ENCODE data around the gene HIPK1. TPM values are rescaled to one million over a fixed set of nuclear protein-coding genes. Genes with fewer than 3 reads are reported as not detected.

The HIPK1 gene
- total RNA-seq, 2 experiments from 2014 or later = 20.4 to 52.6 TPM

- Histone ChIP-seq H3K79me2 (ENCODE audit: insufficient read depth, low read depth, low read length) (0 out of 2 replicates have a peak, but pooled peaks cover 4% of the 10 kb centered on the region), H4K20me1 (ENCODE audit: insufficient read depth, low read length) (no peaks in the 10 kb centered on the region), H3K4me1 (ENCODE audit: insufficient read depth, low read length, poor library complexity, severe bottlenecking) (peaks cover 11% of the 10 kb centered on the region), H3K9me3 (ENCODE audit: low read length) (no peaks in the 10 kb centered on the region), H3K4me3 (ENCODE audit: low read depth, low read length, poor library complexity, severe bottlenecking) (no peak overlapping the region), H3K36me3 (ENCODE audit: insufficient read depth, low read length) (peaks cover 37% of the 10 kb centered on the region), H3K9me2 (ENCODE audit: insufficient read depth, low read length) (no peaks in the 10 kb centered on the region), H3K27ac (ENCODE audit: low read depth, low read length, poor library complexity, severe bottlenecking) (no peak overlapping the region), H2AFZ (ENCODE audit: low read length) (no peak overlapping the region), H3K4me2 (ENCODE audit: low read length) (no peak overlapping the region)
- DNase-seq (ENCODE audit: low spot score) = no peak
- CTCF ChIA-PET (ENCODE audit: unreplicated experiment) = interaction anchor here (0.8 kb wide), 1 partner anchor 11 kb away, joined by 3 read pairs; no protein-coding TSS in a partner anchor
- BruUV-seq (replicated peaks) = no TSS peak
- intact Hi-C loops (cut with micrococcal nuclease; ENCODE audit: unreplicated experiment) = no loop called here
- no peak for TF ChIP-seq EZH2phosphoT487 (IDR thresholded peaks at IDR 0.05; ENCODE audit: borderline replicate concordance, low read depth, low read length)
- TF ChIP-seq CTCF (conservative IDR thresholded peaks at IDR 0.05; ENCODE audit: low read length) = no peak
- POLR2A ChIA-PET = interaction anchor here (0.5 to 1.1 kb wide), 3 partner anchors 13 to 50 kb away, joined by 3 to 5 read pairs (median 3); no protein-coding TSS in a partner anchor
These were observed 11.6 kb upstream of the HIPK1 start for GRCh38 chr1:113917400-113918082.

- no peak overlapping the region for H3K4me2 ChIP-seq (ENCODE audit: low read length)
- H4K20me1 ChIP-seq (ENCODE audit: insufficient read depth, low read length) = no peaks in the 10 kb centered on the region
- H3K4me1 ChIP-seq (ENCODE audit: insufficient read depth, low read length, poor library complexity, severe bottlenecking) = peaks cover 11% of the 10 kb centered on the region
- H3K9me3 ChIP-seq (ENCODE audit: low read length) = no peaks in the 10 kb centered on the region
- H3K27ac ChIP-seq (ENCODE audit: low read depth, low read length, poor library complexity, severe bottlenecking) = no peak overlapping the region
- H2AFZ ChIP-seq (ENCODE audit: low read length) = no peak overlapping the region
- BruUV-seq (replicated peaks) = no TSS peak
- intact Hi-C loops (cut with micrococcal nuclease; ENCODE audit: unreplicated experiment) = no loop called here
- ChIA-PET CTCF (ENCODE audit: unreplicated experiment) (interaction anchor here (0.8 kb wide), 1 partner anchor 12 kb away, joined by 3 read pairs; no protein-coding TSS in a partner anchor), POLR2A (interaction anchor here (0.8 to 1.2 kb wide), 4 partner anchors 13 to 51 kb away, joined by 3 to 5 read pairs (median 3); no protein-coding TSS in a partner anchor)
- no peak for TF ChIP-seq EZH2phosphoT487 (IDR thresholded peaks at IDR 0.05; ENCODE audit: borderline replicate concordance, low read depth, low read length)
- no peak for TF ChIP-seq CTCF (conservative IDR thresholded peaks at IDR 0.05; ENCODE audit: low read length)
- H3K79me2 ChIP-seq (ENCODE audit: insufficient read depth, low read depth, low read length) = 0 out of 2 replicates have a peak, but pooled peaks cover 3% of the 10 kb centered on the region
- H3K4me3 ChIP-seq (ENCODE audit: low read depth, low read length, poor library complexity, severe bottlenecking) = no peak overlapping the region
- peaks cover 30% of the 10 kb centered on the region for H3K36me3 ChIP-seq (ENCODE audit: insufficient read depth, low read length)
- no peaks in the 10 kb centered on the region for H3K9me2 ChIP-seq (ENCODE audit: insufficient read depth, low read length)
- DNase-seq (ENCODE audit: low spot score) = no peak
These were observed 10.9 kb upstream of the HIPK1 start for GRCh38 chr1:113918243-113918642.

DNA sequence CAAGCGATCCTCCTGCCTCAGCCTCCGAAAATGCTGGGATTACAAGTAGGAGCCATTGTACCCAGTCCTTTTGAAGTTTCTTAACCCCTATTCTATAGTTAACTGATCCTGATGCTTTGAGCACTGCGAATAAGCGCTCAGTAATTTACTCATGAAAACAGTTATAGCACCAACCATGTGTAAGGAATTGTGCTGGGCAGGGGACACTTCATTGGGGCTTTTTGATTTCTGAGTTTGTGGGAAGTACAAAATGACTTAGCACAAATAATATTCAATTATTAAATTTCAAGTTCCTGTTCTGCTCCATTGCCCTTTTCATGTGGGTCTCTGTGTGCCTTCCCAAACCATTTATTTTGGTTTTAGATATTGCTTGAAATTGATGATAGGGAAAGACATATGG, 6.2 kb upstream of the HIPK1 start:
- no peaks in the 10 kb centered on the region for H3K9me2 ChIP-seq (ENCODE audit: insufficient read depth, low read length)
- H3K27ac ChIP-seq (ENCODE audit: low read depth, low read length, poor library complexity, severe bottlenecking) = no peak overlapping the region
- TF ChIP-seq CTCF (conservative IDR thresholded peaks at IDR 0.05; ENCODE audit: low read length) (no peak), EZH2phosphoT487 (IDR thresholded peaks at IDR 0.05; ENCODE audit: borderline replicate concordance, low read depth, low read length) (no peak)
- H2AFZ ChIP-seq (ENCODE audit: low read length) = no peak overlapping the region
- H3K4me2 ChIP-seq (ENCODE audit: low read length) = no peak overlapping the region
- ChIA-PET POLR2A (interaction anchor here (0.7 kb wide), 1 partner anchor 1009 kb away, joined by 3 read pairs; no protein-coding TSS in a partner anchor), CTCF (ENCODE audit: unreplicated experiment) (no interaction called here)
- peaks cover 26% of the 10 kb centered on the region for H3K4me1 ChIP-seq (ENCODE audit: insufficient read depth, low read length, poor library complexity, severe bottlenecking)
- intact Hi-C loops (cut with micrococcal nuclease; ENCODE audit: unreplicated experiment) = no loop called here
- H3K36me3 ChIP-seq (ENCODE audit: insufficient read depth, low read length) = no peaks in the 10 kb centered on the region
- no peak overlapping the region for H3K4me3 ChIP-seq (ENCODE audit: low read depth, low read length, poor library complexity, severe bottlenecking)
- DNase-seq (ENCODE audit: low spot score) = no peak
- H4K20me1 ChIP-seq (ENCODE audit: insufficient read depth, low read length) = no peaks in the 10 kb centered on the region
- BruUV-seq (replicated peaks) = no TSS peak
- no peaks in the 10 kb centered on the region for H3K79me2 ChIP-seq (ENCODE audit: insufficient read depth, low read depth, low read length)
- no peaks in the 10 kb centered on the region for H3K9me3 ChIP-seq (ENCODE audit: low read length)

Measured in OCI-LY7 (cell line).